Uterus (tissue), 2 donors: Measurements from ENCODE around the gene TESK2.

Experiments used
- POLR2A ChIP-seq, 2 donors: fragments of 450-650 bp; IDR thresholded peaks; one replicate each; pipeline ENCODE4 v1.6.1; 2016; ENCODE audit warnings: antibody characterized with exemption in 2 of 2, mild to moderate bottlenecking in 1 of 2, moderate library complexity in 1 of 2
- TF ChIP-seq, protein P1 (sequence below), 4 experiments: fragments of 200-600 bp in 2 of 4; fragments of 450-650 bp in 2 of 4; sonication (generic) in 2 of 4; IDR thresholded peaks; one replicate each; pipeline ENCODE4 v1.5.1; 2016 to 2019; ENCODE audit warnings: antibody characterized with exemption in 4 of 4, mild to moderate bottlenecking in 2 of 4, moderate library complexity in 1 of 4

DNA sequence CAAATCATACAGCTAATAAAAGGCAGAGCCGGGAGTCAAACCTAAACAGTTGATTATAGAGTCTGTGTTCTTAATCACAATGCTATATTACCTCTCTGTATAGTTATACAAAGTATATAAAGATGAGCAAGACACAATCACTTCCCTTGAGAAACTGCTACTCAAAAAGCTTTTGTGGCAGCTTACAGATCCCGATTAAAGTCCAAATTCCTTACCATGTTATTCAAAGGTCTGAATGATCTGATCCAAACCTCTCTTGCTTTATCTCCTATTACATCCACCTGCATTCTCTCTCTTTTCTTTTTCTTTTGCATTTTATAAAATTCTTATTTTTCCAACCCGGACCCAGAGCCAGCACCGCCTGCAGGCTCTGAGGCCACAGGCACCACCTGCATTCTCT, 93.7 kb downstream of the TESK2 start:
- TF ChIP-seq, protein P1, sequence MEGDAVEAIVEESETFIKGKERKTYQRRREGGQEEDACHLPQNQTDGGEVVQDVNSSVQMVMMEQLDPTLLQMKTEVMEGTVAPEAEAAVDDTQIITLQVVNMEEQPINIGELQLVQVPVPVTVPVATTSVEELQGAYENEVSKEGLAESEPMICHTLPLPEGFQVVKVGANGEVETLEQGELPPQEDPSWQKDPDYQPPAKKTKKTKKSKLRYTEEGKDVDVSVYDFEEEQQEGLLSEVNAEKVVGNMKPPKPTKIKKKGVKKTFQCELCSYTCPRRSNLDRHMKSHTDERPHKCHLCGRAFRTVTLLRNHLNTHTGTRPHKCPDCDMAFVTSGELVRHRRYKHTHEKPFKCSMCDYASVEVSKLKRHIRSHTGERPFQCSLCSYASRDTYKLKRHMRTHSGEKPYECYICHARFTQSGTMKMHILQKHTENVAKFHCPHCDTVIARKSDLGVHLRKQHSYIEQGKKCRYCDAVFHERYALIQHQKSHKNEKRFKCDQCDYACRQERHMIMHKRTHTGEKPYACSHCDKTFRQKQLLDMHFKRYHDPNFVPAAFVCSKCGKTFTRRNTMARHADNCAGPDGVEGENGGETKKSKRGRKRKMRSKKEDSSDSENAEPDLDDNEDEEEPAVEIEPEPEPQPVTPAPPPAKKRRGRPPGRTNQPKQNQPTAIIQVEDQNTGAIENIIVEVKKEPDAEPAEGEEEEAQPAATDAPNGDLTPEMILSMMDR (IDR thresholded peaks at IDR 0.05): no peak
- TF ChIP-seq POLR2A (IDR thresholded peaks at IDR 0.05): no peak
